CD4-positive, alpha-beta T cell (primary cell): Measurements from ENCODE around the gene UQCRC2. TPM values are rescaled to one million over a fixed set of nuclear protein-coding genes. Genes with fewer than 3 reads are reported as not detected.

Source experiments
- ATAC-seq: fragments of 200-7000 bp; cut with Tn5 transposase; one replicate; pipeline ENCODE4 v1.10.0; 2022; ENCODE audit warnings: mild to moderate bottlenecking; ENCODE audit not compliant: poor library complexity
- CTCF ChIA-PET: fragments of 350-600 bp; sonication (Branson Sonifier 250); formaldehyde crosslinking; loops from one replicate; lab custom pipeline; 2021; ENCODE audit warnings: antibody characterized with exemption, inconsistent platforms; lab: Charles Lee
- POLR2A ChIA-PET: fragments of 350-600 bp; sonication (Branson Sonifier 250); formaldehyde crosslinking; loops from one replicate; lab custom pipeline; 2021; ENCODE audit warnings: antibody characterized with exemption, inconsistent platforms; lab: Charles Lee
- DNase-seq, 14 experiments: peaks; one replicate each; pipeline ENCODE4 v3.0.0-alpha.2; 2013 to 2020; ENCODE audit warnings: mixed read lengths in 2 of 14
- H3K27ac ChIP-seq, 2 donors: one replicate each; pipeline versions ENCODE4 v1.5.1 to v1.7.0; 2013; ENCODE audit warnings: low read length in 2 of 2, low read depth in 1 of 2, mild to moderate bottlenecking in 1 of 2
- H3K27me3 ChIP-seq, 2 experiments: 1 replicate in 1 of 2; 2 replicates in 1 of 2; pipeline versions ENCODE4 v1.6.1 to v1.7.0; 2013; ENCODE audit warnings: low read length in 2 of 2, control low read depth in 1 of 2, mild to moderate bottlenecking in 1 of 2, moderate library complexity in 1 of 2; ENCODE audit not compliant: insufficient read depth in 2 of 2, control insufficient read depth in 1 of 2
- H3K36me3 ChIP-seq: one replicate; pipeline ENCODE4 v1.6.1; 2013; ENCODE audit warnings: low read length, control low read depth; ENCODE audit not compliant: insufficient read depth
- H3K4me1 ChIP-seq: one replicate; pipeline ENCODE4 v1.6.1; 2013; ENCODE audit warnings: low read length, control low read depth; ENCODE audit not compliant: insufficient read depth
- H3K4me3 ChIP-seq: one replicate; pipeline ENCODE4 v1.5.1; 2013; ENCODE audit warnings: mild to moderate bottlenecking, low read length, moderate library complexity
- H3K9me3 ChIP-seq, 2 experiments: 1 replicate in 1 of 2; 2 replicates in 1 of 2; pipeline versions ENCODE4 v1.6.1 to v1.7.0; 2013; ENCODE audit warnings: low read length in 2 of 2, mild to moderate bottlenecking in 2 of 2, control low read depth in 1 of 2, moderate library complexity in 1 of 2; ENCODE audit not compliant: control insufficient read depth in 1 of 2, insufficient read depth in 1 of 2
- H3K27ac Mint-ChIP-seq: one replicate; pipeline ENCODE4 v1.8.0; 2020; ENCODE audit warnings: mixed read lengths
- H3K27me3 Mint-ChIP-seq: one replicate; pipeline ENCODE4 v1.8.0; 2021; ENCODE audit warnings: mixed read lengths
- H3K36me3 Mint-ChIP-seq: one replicate; pipeline ENCODE4 v1.8.0; 2021; ENCODE audit warnings: low read depth, mixed read lengths
- H3K4me1 Mint-ChIP-seq: one replicate; pipeline ENCODE4 v1.8.0; 2021; ENCODE audit warnings: low read depth, mixed read lengths
- H3K4me3 Mint-ChIP-seq: one replicate; pipeline ENCODE4 v1.8.0; 2020; ENCODE audit warnings: mild to moderate bottlenecking, mixed read lengths
- H3K9me3 Mint-ChIP-seq: one replicate; pipeline ENCODE4 v1.8.0; 2020; ENCODE audit warnings: mixed read lengths
- intact Hi-C, 2 experiments: fragments of 100-400 bp; cut with DNase I in 1 of 2; cut with micrococcal nuclease in 1 of 2; formaldehyde crosslinking; loops; one replicate each; pipeline versions ENCODE4 v1.15.1 to v1.9.0; 2023 to 2025; cut with DNase I, micrococcal nuclease
- total RNA-seq, 174 experiments: library from RNA in 2 of 174; stranded (reverse) in 2 of 174; gene quantifications; one replicate each; pipeline ENCODE4 v1.2.3 and lab custom pipeline; 2021 to 2026
- TF ChIP-seq, protein P1 (sequence below): fragments of 200-600 bp; IDR thresholded peaks from one replicate; pipeline ENCODE4 v1.8.0; 2022; ENCODE audit warnings: antibody characterized with exemption, mild to moderate bottlenecking

UQCRC2 gene
- total RNA-seq, 2 experiments from 2014 or later = 142 to 146 TPM

DNA sequence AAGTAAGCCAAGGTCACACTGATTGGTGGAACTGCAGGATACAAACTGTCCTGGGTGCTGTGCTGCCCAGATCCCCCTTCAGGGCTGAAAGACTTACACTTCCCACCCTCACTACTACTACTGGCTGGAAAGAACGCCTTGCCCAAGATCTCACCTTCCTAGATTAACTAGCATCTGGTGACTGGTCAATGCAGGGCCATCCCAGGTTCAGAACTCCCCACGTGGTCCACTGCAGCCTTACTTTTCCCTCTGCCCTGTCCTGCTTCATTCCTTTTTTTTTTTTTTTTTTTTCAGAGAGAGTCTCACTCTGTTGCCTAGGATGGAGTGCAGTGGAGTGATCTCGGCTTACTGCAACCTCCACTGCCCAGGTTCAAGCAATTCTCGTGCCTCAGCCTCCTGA, 50.0 kb downstream of the UQCRC2 start:
- Mint-ChIP-seq H3K9me3 (no peaks in the 10 kb centered on the region), H3K36me3 (no peaks in the 10 kb centered on the region), H3K27me3 (no peaks in the 10 kb centered on the region), H3K4me1 (peaks cover 26% of the 10 kb centered on the region), H3K4me3 (no peak overlapping the region), H3K27ac (no peak overlapping the region)
- ATAC-seq (no peak), DNase-seq (no peak)
- CTCF ChIA-PET = no interaction called here
- no peaks in the 10 kb centered on the region for H3K9me3 ChIP-seq
- H3K27me3 ChIP-seq = no peaks in the 10 kb centered on the region
- TF ChIP-seq, protein P1, sequence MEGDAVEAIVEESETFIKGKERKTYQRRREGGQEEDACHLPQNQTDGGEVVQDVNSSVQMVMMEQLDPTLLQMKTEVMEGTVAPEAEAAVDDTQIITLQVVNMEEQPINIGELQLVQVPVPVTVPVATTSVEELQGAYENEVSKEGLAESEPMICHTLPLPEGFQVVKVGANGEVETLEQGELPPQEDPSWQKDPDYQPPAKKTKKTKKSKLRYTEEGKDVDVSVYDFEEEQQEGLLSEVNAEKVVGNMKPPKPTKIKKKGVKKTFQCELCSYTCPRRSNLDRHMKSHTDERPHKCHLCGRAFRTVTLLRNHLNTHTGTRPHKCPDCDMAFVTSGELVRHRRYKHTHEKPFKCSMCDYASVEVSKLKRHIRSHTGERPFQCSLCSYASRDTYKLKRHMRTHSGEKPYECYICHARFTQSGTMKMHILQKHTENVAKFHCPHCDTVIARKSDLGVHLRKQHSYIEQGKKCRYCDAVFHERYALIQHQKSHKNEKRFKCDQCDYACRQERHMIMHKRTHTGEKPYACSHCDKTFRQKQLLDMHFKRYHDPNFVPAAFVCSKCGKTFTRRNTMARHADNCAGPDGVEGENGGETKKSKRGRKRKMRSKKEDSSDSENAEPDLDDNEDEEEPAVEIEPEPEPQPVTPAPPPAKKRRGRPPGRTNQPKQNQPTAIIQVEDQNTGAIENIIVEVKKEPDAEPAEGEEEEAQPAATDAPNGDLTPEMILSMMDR = no peak
- H3K36me3 ChIP-seq = no peaks in the 10 kb centered on the region
- H3K27ac ChIP-seq = no peak overlapping the region
- intact Hi-C loops = loop anchor here in 1 of 2 experiments (5.0 kb wide), 1 partner anchor 94 kb away; no protein-coding TSS in a partner anchor
- peaks cover 19% of the 10 kb centered on the region for H3K4me1 ChIP-seq
- H3K4me3 ChIP-seq = no peak overlapping the region
- POLR2A ChIA-PET = no interaction called here

- ATAC-seq (no peak), DNase-seq (no peak)
- Mint-ChIP-seq H3K27ac (no peak overlapping the region), H3K4me3 (no peak overlapping the region), H3K9me3 (no peaks in the 10 kb centered on the region), H3K4me1 (peaks cover 32% of the 10 kb centered on the region), H3K27me3 (no peaks in the 10 kb centered on the region), H3K36me3 (no peaks in the 10 kb centered on the region)
- Histone ChIP-seq H3K4me3 (no peak overlapping the region), H3K9me3 (no peaks in the 10 kb centered on the region), H3K36me3 (no peaks in the 10 kb centered on the region), H3K27me3 (no peaks in the 10 kb centered on the region), H3K27ac (no peak overlapping the region), H3K4me1 (peaks cover 30% of the 10 kb centered on the region)
- TF ChIP-seq, protein P1 = no peak
- ChIA-PET CTCF (interaction anchor here (1.0 to 1.7 kb wide), 3 partner anchors 73 to 292 kb away, joined by 5 to 6 read pairs (median 5); no protein-coding TSS in a partner anchor), POLR2A (no interaction called here)
- intact Hi-C loops = loop anchor here in 1 of 2 experiments (5.0 kb wide), 1 partner anchor 93 kb away; no protein-coding TSS in a partner anchor
Measured at GRCh38 chr16:22004341-22004740, 51.2 kb downstream of the UQCRC2 start.

GRCh38 chr16:22005746-22006145, 52.6 kb downstream of the UQCRC2 start:
- ChIA-PET POLR2A (interaction anchor here (0.8 kb wide), 1 partner anchor 10 kb away, joined by 3 read pairs; no protein-coding TSS in a partner anchor), CTCF (interaction anchor here (1.7 to 4.5 kb wide), 3 partner anchors 72 to 183 kb away, joined by 6 to 24 read pairs (median 17); no protein-coding TSS in a partner anchor)
- TF ChIP-seq, protein P1 = no peak
- no peak overlapping the region for H3K4me3 ChIP-seq
- no peaks in the 10 kb centered on the region for H3K27me3 Mint-ChIP-seq
- H3K27ac Mint-ChIP-seq = no peak overlapping the region
- no peaks in the 10 kb centered on the region for H3K9me3 ChIP-seq
- H3K27ac ChIP-seq = no peak overlapping the region
- intact Hi-C loops = loop anchor here in 1 of 2 experiments (5.0 kb wide), 1 partner anchor 408 kb away; the partner anchor contains the start of gene METTL9
- ATAC-seq (no peak), DNase-seq (no peak)
- no peaks in the 10 kb centered on the region for H3K36me3 ChIP-seq
- peak overlapping the region; percentile 90 for H3K4me3 Mint-ChIP-seq
- no peaks in the 10 kb centered on the region for H3K9me3 Mint-ChIP-seq
- H3K4me1 Mint-ChIP-seq = peaks cover 42% of the 10 kb centered on the region
- peaks cover 34% of the 10 kb centered on the region for H3K4me1 ChIP-seq
- no peaks in the 10 kb centered on the region for H3K27me3 ChIP-seq
- peaks cover 3% of the 10 kb centered on the region for H3K36me3 Mint-ChIP-seq
